Endothelial cell (in vitro differentiated cells): ENCODE data around the gene SCYL1. TPM values are rescaled to one million over a fixed set of nuclear protein-coding genes. Genes with fewer than 3 reads are reported as not detected.

ENCODE experiments used
- DNase-seq: peaks from one replicate; pipeline ENCODE4 v3.0.0; 2021; ENCODE audit warnings: low spot score
- H3K27ac Mint-ChIP-seq: one replicate; pipeline ENCODE4 v1.8.0; 2021; ENCODE audit warnings: mixed read lengths, inconsistent platforms; ENCODE audit not compliant: unreplicated experiment
- H3K27me3 Mint-ChIP-seq: one replicate; pipeline ENCODE4 v1.8.0; 2021; ENCODE audit warnings: mild to moderate bottlenecking, moderate library complexity, mixed read lengths, inconsistent platforms; ENCODE audit not compliant: unreplicated experiment
- H3K36me3 Mint-ChIP-seq: one replicate; pipeline ENCODE4 v1.8.0; 2021; ENCODE audit warnings: mild to moderate bottlenecking, low read depth, mixed read lengths, inconsistent platforms; ENCODE audit not compliant: unreplicated experiment
- H3K4me1 Mint-ChIP-seq: one replicate; pipeline ENCODE4 v1.8.0; 2021; ENCODE audit warnings: mild to moderate bottlenecking, mixed read lengths, inconsistent platforms; ENCODE audit not compliant: unreplicated experiment
- H3K4me3 Mint-ChIP-seq: one replicate; pipeline ENCODE4 v1.8.0; 2021; ENCODE audit warnings: mild to moderate bottlenecking, mixed read lengths, inconsistent platforms; ENCODE audit not compliant: unreplicated experiment
- H3K9me3 Mint-ChIP-seq: one replicate; pipeline ENCODE4 v1.8.0; 2021; ENCODE audit warnings: mixed read lengths, inconsistent platforms; ENCODE audit not compliant: unreplicated experiment
- CTCF ChIP-seq: fragments of 200-600 bp; sonication (generic); IDR thresholded peaks from one replicate; pipeline ENCODE4 v1.5.0; 2021; ENCODE audit warnings: antibody characterized with exemption; ENCODE audit not compliant: unreplicated experiment
- total RNA-seq: library from RNA; stranded (reverse); fragmentation: NEBNext Ultra II Directional; extraction: Animal tissue kit (Norgen Biotek cat#: 25700); gene quantifications from one replicate; pipeline ENCODE4 v1.2.1, GENCODE V29; 2021; ENCODE audit not compliant: unreplicated experiment

The SCYL1 gene
- total RNA-seq, 1 donor from 2014 or later, result 99.1 TPM

DNA sequence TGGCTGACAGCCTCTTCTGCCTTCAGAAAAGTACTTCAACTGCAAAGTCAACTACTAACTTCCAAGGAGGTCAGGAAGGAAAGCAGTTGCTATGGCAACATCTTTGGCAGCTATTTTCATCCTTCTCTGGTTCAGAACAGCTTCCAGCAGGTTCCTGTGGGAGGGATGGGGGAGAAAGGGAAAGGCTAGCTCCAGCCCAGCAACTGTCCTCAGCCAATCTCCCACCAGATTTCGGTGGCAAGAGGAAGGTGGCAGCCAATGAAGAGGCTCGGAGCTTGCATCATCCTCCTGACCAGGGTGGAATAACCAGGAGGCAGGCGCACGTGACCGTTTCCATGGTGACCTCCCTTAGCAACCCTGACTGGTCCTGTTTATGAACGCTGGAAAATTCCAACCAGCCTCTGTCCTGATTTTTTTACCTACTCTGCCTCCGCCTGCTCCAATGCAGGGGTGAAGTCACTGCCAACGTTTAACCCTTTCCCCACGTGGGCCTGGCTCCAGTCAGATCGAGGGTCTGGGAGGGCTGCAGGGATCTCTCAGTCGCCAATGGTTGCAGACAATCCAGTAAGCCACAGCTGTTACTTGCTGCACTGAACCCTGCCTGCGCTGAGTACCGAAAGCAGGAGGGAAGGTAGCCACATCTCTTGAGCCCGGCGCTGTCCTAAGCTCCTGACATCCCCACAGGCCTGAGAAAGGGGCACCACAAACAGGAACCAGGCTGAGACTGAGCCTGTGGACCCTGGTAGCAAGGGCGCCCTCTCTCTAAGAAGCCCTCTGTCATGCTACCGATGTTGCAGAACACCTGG, 37.2 kb upstream of the SCYL1 start:
- peak overlapping the region; percentile 70 for H3K4me3 Mint-ChIP-seq
- peaks cover 21% of the 10 kb centered on the region for H3K27me3 Mint-ChIP-seq
- peaks cover 57% of the 10 kb centered on the region for H3K4me1 Mint-ChIP-seq
- peak overlapping the region; percentile 96 for H3K27ac Mint-ChIP-seq
- TF ChIP-seq CTCF, result no peak
- DNase-seq, result peak; percentile 94
- no peaks in the 10 kb centered on the region for H3K9me3 Mint-ChIP-seq
- no peaks in the 10 kb centered on the region for H3K36me3 Mint-ChIP-seq

DNA sequence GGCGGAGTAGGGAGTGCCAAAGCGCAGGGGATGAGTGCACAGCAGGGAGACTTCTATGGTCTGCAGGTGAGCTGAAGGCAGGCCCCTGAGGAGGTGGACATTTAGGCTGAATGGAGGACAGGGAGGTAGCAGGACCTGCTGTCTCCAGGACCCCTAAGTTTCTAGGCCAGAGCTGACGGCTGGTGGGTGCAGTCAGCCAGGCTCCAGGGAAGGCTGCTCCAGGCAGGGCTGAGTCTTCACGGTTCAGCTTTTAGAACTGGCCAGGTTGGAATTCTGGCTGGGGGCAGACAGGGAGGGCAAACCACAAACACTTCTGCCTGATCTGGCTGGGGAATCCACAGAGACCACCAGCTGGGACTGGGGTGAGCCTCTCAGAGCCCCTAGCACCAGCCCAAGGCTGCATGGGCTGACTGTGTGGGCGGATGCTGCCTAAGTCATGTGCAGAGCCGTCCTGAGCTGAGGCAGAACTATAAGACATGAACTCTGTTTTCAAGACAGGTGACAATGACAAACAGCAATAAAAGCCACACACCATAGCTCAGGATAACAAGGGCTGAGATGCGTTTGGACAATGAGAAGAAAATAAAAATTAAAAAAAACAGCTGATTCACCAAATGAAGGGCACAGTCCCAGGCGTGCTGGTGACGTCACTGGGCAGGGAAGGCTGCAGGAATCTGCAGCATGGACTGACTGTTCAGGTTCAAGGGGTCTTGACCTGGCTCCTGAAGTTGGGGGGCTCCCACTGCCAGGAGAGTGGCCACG, 36.4 kb upstream of the SCYL1 start:
- Mint-ChIP-seq H3K4me3 (peak overlapping the region; percentile 70), H3K9me3 (no peaks in the 10 kb centered on the region)
- DNase-seq, result no peak

GRCh38 chr11:65489035-65489705, 35.7 kb upstream of the SCYL1 start:
- Mint-ChIP-seq H3K27me3 (peaks cover 21% of the 10 kb centered on the region), H3K36me3 (no peaks in the 10 kb centered on the region), H3K27ac (peak overlapping the region; percentile 96), H3K4me3 (no peak overlapping the region), H3K4me1 (peaks cover 62% of the 10 kb centered on the region), H3K9me3 (no peaks in the 10 kb centered on the region)
- no peak for DNase-seq
- no peak for TF ChIP-seq CTCF

More for the DNA sequence above, 36.4 kb upstream of the SCYL1 start:
- H3K27me3 Mint-ChIP-seq, result peaks cover 21% of the 10 kb centered on the region
- H3K27ac Mint-ChIP-seq, result peak overlapping the region; percentile 96
- no peak for TF ChIP-seq CTCF
- peaks cover 62% of the 10 kb centered on the region for H3K4me1 Mint-ChIP-seq
- no peaks in the 10 kb centered on the region for H3K36me3 Mint-ChIP-seq

GRCh38 chr11:65489706-65490320, 35.1 kb upstream of the SCYL1 start:
- Mint-ChIP-seq H3K36me3 (no peaks in the 10 kb centered on the region), H3K4me3 (peak overlapping the region; percentile 42), H3K27ac (peak overlapping the region; percentile 96)

More at GRCh38 chr11:65489706-65490320, 35.1 kb upstream of the SCYL1 start:
- H3K27me3 Mint-ChIP-seq, result peaks cover 21% of the 10 kb centered on the region
- no peak for TF ChIP-seq CTCF
- peaks cover 62% of the 10 kb centered on the region for H3K4me1 Mint-ChIP-seq
- H3K9me3 Mint-ChIP-seq, result no peaks in the 10 kb centered on the region
- no peak for DNase-seq
